Measurements from ENCODE around the gene SLC3A2. TPM values are rescaled to one million over a fixed set of nuclear protein-coding genes. Genes with fewer than 3 reads are reported as not detected.

Gene SLC3A2
- total RNA-seq, 1 experiment from 2014 or later, result 290 TPM

GRCh38 chr11:62855571-62856332, 24.9 kb upstream of the SLC3A2 start:
- Histone ChIP-seq H3K4ac (ENCODE audit: low read depth, low read length) (peak overlapping the region; percentile 28; the same call in 1 of the 2 replicates), H2BK12ac (ENCODE audit: insufficient read length, low read depth, low read length) (no peak overlapping the region), H3K79me1 (ENCODE audit: insufficient read depth, low read depth, low read length, poor library complexity, severe bottlenecking) (no peaks in the 10 kb centered on the region), H3K4me2 (ENCODE audit: insufficient read depth, insufficient read length, low read length) (peak overlapping the region; percentile 98), H3T11ph (ENCODE audit: low read length) (no peak overlapping the region), H3K79me2 (ENCODE audit: insufficient read depth, low read length) (peaks cover 53% of the 10 kb centered on the region), H2BK5ac (ENCODE audit: insufficient read length, low read length) (peak overlapping the region; percentile 87), H2AK5ac (ENCODE audit: insufficient read length, low read length) (no peak overlapping the region), H3K23me2 (ENCODE audit: insufficient read length, low read depth, low read length, poor library complexity, severe bottlenecking) (peaks cover 20% of the 10 kb centered on the region), H3K9ac (ENCODE audit: extremely low read depth, insufficient read length, low read length) (peak overlapping the region; percentile 100), H2BK20ac (ENCODE audit: low read depth, low read length, poor library complexity, severe bottlenecking) (no peak overlapping the region), H4K5ac (ENCODE audit: insufficient read length, low read depth, low read length) (peak overlapping the region; percentile 93), H2AFZ (ENCODE audit: low read length) (no peak overlapping the region), H4K8ac (replicated peaks; ENCODE audit: insufficient read length, low read depth, low read length) (peak overlapping the region; percentile 8), H3K27ac (ENCODE audit: insufficient read length, low read depth, low read length) (peak overlapping the region; percentile 72), H4K91ac (ENCODE audit: insufficient read length, low read depth, low read length) (peak overlapping the region; percentile 32), H3K9me3 (ENCODE audit: control insufficient read depth, low read depth, low read length) (no peaks in the 10 kb centered on the region), H3K27me3 (ENCODE audit: insufficient read depth, low read length) (no peaks in the 10 kb centered on the region), H4K20me1 (ENCODE audit: control insufficient read depth, insufficient read depth, insufficient read length) (no peaks in the 10 kb centered on the region), H3K4me1 (ENCODE audit: insufficient read depth, low read length) (no peaks in the 10 kb centered on the region; the same call in none of the 2 replicates), H3K14ac (ENCODE audit: insufficient read depth, low read length) (peak overlapping the region; percentile 99), H3K18ac (ENCODE audit: insufficient read length, low read depth, low read length) (peak overlapping the region; percentile 99), H3K56ac (ENCODE audit: insufficient read length, low read depth, low read length) (peak overlapping the region; percentile 90), H2BK120ac (ENCODE audit: low read depth, low read length, poor library complexity, severe bottlenecking) (no peak overlapping the region), H2BK15ac (ENCODE audit: low read depth, low read length) (no peak overlapping the region), H3K23ac (ENCODE audit: insufficient read length, low read depth, low read length) (peak overlapping the region; percentile 0)
- DNase-seq, result peak; percentile 98
- WGBS (ENCODE audit: extremely low coverage, insufficient read length, low lambda C conversion rate), result no CpG with 5 or more reads among the region's 54 CpGs
- TF ChIP-seq CTCF (conservative IDR thresholded peaks at IDR 0.05), result no peak
- Mint-ChIP-seq H3K27ac (peak overlapping the region; percentile 98 to 100 (median 99)), H3K27me3 (ENCODE audit: low read depth) (peaks cover 4% of the 10 kb centered on the region; the same call in 1 of the 2 replicates), H3K36me3 (ENCODE audit: insufficient read depth in 1 of 3, low read depth in 3 of 3) (peaks cover 56 to 74% (median 57%) of the 10 kb centered on the region in 3 experiments), H3K4me1 (peaks cover 48 to 59% of the 10 kb centered on the region in 2 experiments), H3K4me3 (peak overlapping the region; percentile 99), H3K9me3 (peaks cover 6 to 10% of the 10 kb centered on the region in 2 experiments; a peak in 4 of 5 replicates)

Data from H9 (cell line).